ENCODE measurements around the gene PRRG2. TPM values are rescaled to one million over a fixed set of nuclear protein-coding genes. Genes with fewer than 3 reads are reported as not detected.
"Not testable (repeated sequence)": the region's sequence is repeated elsewhere in the genome, so short reads cannot be mapped to it uniquely, and the experiment has no call there.

Gene PRRG2
- total RNA-seq, 2 donors from 2014 or later = 0.88 to 1.1 TPM

- H3K36me3 Mint-ChIP-seq (ENCODE audit: insufficient read depth in 2 of 2) = peaks cover 7 to 24% of the 10 kb centered on the region in 2 donors
- H3K27me3 Mint-ChIP-seq (ENCODE audit: low read depth) = no peaks in the 10 kb centered on the region
- H3K4me3 Mint-ChIP-seq = no peak overlapping the region
- no peaks in the 10 kb centered on the region for H3K9me3 Mint-ChIP-seq
- peak overlapping the region; percentile 74 for H3K27ac Mint-ChIP-seq
- H3K4me1 Mint-ChIP-seq (ENCODE audit: low read depth) = peaks cover 20% of the 10 kb centered on the region
- DNase-seq (no peak), ATAC-seq (replicated peaks in 1 of 2) (no peak)
Measured at GRCh38 chr19:49613374-49613773, 32.3 kb downstream of the PRRG2 start.

GRCh38 chr19:49614096-49614833 lies 33.1 kb downstream of the PRRG2 start:
- Mint-ChIP-seq H3K36me3 (ENCODE audit: insufficient read depth in 2 of 2) (peaks cover 11 to 28% of the 10 kb centered on the region in 2 donors), H3K27ac (peak overlapping the region; percentile 74), H3K4me3 (peak overlapping the region; percentile 62 to 69), H3K27me3 (ENCODE audit: low read depth) (no peaks in the 10 kb centered on the region), H3K9me3 (no peaks in the 10 kb centered on the region), H3K4me1 (ENCODE audit: low read depth) (peaks cover 20% of the 10 kb centered on the region)
- peak; percentile 49 to 65 for DNase-seq
- peak; percentile 87 to 94 for ATAC-seq (replicated peaks in 1 of 2)

DNA sequence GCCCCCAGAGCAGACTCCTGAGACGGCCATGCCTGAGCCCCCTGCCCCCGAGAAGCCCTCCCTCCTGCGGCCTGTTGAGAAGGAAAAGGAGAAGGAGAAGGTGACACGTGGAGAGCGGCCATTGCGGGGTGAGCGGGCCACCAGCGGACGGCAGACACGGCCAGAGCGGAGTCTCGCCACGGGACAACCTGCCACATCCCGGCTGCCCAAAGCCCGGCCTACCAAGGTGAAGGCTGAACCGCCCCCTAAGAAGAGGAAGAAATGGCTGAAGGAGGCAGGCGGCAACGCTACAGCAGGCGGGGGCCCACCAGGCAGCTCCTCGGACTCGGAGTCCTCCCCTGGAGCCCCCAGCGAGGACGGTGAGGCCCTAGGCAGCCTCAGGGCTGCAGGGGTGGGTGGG lies 34.7 kb downstream of the PRRG2 start:
- Mint-ChIP-seq H3K36me3 (ENCODE audit: insufficient read depth in 2 of 2) (peaks cover 11 to 26% of the 10 kb centered on the region in 2 donors), H3K4me1 (ENCODE audit: low read depth) (peaks cover 20% of the 10 kb centered on the region), H3K27me3 (ENCODE audit: low read depth) (no peaks in the 10 kb centered on the region), H3K9me3 (no peaks in the 10 kb centered on the region), H3K4me3 (no peak overlapping the region), H3K27ac (no peak overlapping the region)
- ATAC-seq (replicated peaks in 1 of 2) (no peak), DNase-seq (no peak)

DNA sequence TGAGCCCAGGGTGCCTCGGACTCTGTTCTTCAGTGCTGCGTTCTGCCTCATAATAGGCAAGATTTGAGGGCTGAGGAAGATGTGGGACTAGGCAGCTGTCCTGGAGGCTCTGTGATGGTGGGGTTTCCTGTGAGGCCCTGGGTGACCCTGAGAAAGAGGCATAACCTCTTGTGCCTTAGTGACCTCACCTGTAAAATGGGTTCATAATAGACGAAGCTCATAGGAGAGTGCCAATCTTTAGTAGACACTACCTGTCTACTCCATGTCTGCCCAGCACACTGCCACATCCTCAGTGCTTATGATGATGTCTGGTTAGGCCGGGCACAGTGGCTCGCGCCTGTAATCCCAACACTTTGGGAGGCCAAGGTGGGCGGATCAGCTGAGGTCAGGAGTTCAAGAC lies 35.4 kb downstream of the PRRG2 start:
- H3K27ac Mint-ChIP-seq = no peak overlapping the region
- H3K36me3 Mint-ChIP-seq (ENCODE audit: insufficient read depth in 2 of 2) = peaks cover 11 to 26% of the 10 kb centered on the region in 2 donors
- H3K4me1 Mint-ChIP-seq (ENCODE audit: low read depth) = peaks cover 20% of the 10 kb centered on the region
- no peaks in the 10 kb centered on the region for H3K9me3 Mint-ChIP-seq
- no peak overlapping the region for H3K4me3 Mint-ChIP-seq
- no peaks in the 10 kb centered on the region for H3K27me3 Mint-ChIP-seq (ENCODE audit: low read depth)
- no peak for ATAC-seq (replicated peaks in 1 of 2)
- DNase-seq = no peak

DNA sequence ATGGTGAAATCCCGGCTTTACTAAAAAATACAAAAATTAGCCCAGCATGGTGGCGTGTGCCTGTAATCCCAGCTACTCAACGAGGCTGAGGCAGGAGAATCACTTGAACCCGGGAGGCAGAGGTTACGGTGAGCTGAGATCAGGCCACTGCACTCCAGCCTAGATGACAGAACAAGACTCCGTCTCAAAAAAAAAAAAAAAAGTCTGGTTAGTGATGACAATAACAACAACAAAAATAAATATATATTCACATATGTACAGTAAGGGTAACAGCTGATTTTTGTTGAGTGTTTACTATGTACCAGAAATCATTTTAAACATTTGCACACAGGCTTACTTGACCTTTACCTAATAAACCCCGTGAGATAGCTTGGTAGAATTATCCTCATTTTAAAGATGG lies 35.8 kb downstream of the PRRG2 start:
- Mint-ChIP-seq H3K27me3 (ENCODE audit: low read depth) (no peaks in the 10 kb centered on the region), H3K9me3 (no peaks in the 10 kb centered on the region), H3K4me3 (no peak overlapping the region), H3K36me3 (ENCODE audit: insufficient read depth in 2 of 2) (peaks cover 11 to 27% of the 10 kb centered on the region in 2 donors), H3K27ac (no peak overlapping the region), H3K4me1 (ENCODE audit: low read depth) (peaks cover 20% of the 10 kb centered on the region)
- DNase-seq = no peak
- ATAC-seq (replicated peaks in 1 of 2) = no peak

GRCh38 chr19:49617860-49618259 lies 36.7 kb downstream of the PRRG2 start:
- H3K27me3 Mint-ChIP-seq (ENCODE audit: low read depth); DNase-seq; H3K9me3 Mint-ChIP-seq; H3K27ac Mint-ChIP-seq; H3K4me3 Mint-ChIP-seq; ATAC-seq (replicated peaks in 1 of 2): not testable (repeated sequence)
- Mint-ChIP-seq H3K4me1 (ENCODE audit: low read depth) (peaks cover 20% of the 10 kb centered on the region), H3K36me3 (ENCODE audit: insufficient read depth in 2 of 2) (peaks cover 11 to 29% of the 10 kb centered on the region in 2 donors)

GRCh38 chr19:49624967-49625910 lies 44.1 kb downstream of the PRRG2 start:
- H3K4me1 Mint-ChIP-seq (ENCODE audit: low read depth) = no peaks in the 10 kb centered on the region
- H3K27me3 Mint-ChIP-seq (ENCODE audit: low read depth) = no peaks in the 10 kb centered on the region
- DNase-seq (no peak), ATAC-seq (replicated peaks in 1 of 2) (no peak)
- no peaks in the 10 kb centered on the region for H3K9me3 Mint-ChIP-seq
- H3K36me3 Mint-ChIP-seq (ENCODE audit: insufficient read depth in 2 of 2) = peaks cover 0 to 14% of the 10 kb centered on the region in 2 donors
- H3K4me3 Mint-ChIP-seq = no peak overlapping the region
- no peak overlapping the region for H3K27ac Mint-ChIP-seq

- DNase-seq = no peak
- H3K4me1 Mint-ChIP-seq (ENCODE audit: low read depth) = no peaks in the 10 kb centered on the region
- H3K27ac Mint-ChIP-seq = no peak overlapping the region
- no peak overlapping the region for H3K4me3 Mint-ChIP-seq
- no peaks in the 10 kb centered on the region for H3K27me3 Mint-ChIP-seq (ENCODE audit: low read depth)
- ATAC-seq (replicated peaks in 1 of 2) = no peak
- H3K36me3 Mint-ChIP-seq (ENCODE audit: insufficient read depth in 2 of 2) = peaks cover 0 to 14% of the 10 kb centered on the region in 2 donors
- no peaks in the 10 kb centered on the region for H3K9me3 Mint-ChIP-seq
Measured at GRCh38 chr19:49626226-49626625, 45.1 kb downstream of the PRRG2 start.

DNA sequence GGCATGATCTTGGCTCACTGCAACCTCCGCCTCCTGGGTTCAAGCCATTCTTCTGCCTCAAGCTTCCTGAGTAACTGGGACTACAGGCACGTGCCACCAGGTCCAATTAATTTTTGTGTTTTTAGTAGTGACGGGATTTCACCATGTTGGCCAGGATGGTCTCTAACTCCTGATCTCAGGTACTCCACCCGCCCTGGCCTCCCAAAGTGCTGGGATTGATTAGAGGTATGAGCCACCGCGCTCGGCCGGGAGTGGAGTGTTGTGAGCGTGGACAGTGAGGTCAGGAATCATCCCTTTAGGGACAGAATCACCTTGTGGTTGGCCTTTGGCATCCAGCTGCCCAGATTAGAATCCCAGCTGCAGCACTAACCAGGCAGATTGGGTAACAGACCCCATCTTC lies 48.5 kb downstream of the PRRG2 start:
- H3K4me3 Mint-ChIP-seq = no peak overlapping the region
- no peaks in the 10 kb centered on the region for H3K4me1 Mint-ChIP-seq (ENCODE audit: low read depth)
- no peak overlapping the region for H3K27ac Mint-ChIP-seq
- DNase-seq (no peak), ATAC-seq (replicated peaks in 1 of 2) (no peak)
- H3K9me3 Mint-ChIP-seq = no peaks in the 10 kb centered on the region
- H3K36me3 Mint-ChIP-seq (ENCODE audit: insufficient read depth in 2 of 2) = peaks cover 0 to 11% of the 10 kb centered on the region in 2 donors
- no peaks in the 10 kb centered on the region for H3K27me3 Mint-ChIP-seq (ENCODE audit: low read depth)

- no peak for ATAC-seq (replicated peaks in 1 of 2)
- Mint-ChIP-seq H3K27me3 (ENCODE audit: low read depth) (no peaks in the 10 kb centered on the region), H3K9me3 (no peaks in the 10 kb centered on the region), H3K27ac (no peak overlapping the region), H3K4me1 (ENCODE audit: low read depth) (peaks cover 9% of the 10 kb centered on the region), H3K36me3 (ENCODE audit: insufficient read depth in 2 of 2) (peaks cover 0 to 9% of the 10 kb centered on the region in 2 donors), H3K4me3 (no peak overlapping the region)
- no peak for DNase-seq
Measured at GRCh38 chr19:49631014-49631588, 50.0 kb downstream of the PRRG2 start.

- H3K4me1 Mint-ChIP-seq (ENCODE audit: low read depth) = peaks cover 10% of the 10 kb centered on the region
- peaks cover 0 to 8% of the 10 kb centered on the region in 2 donors for H3K36me3 Mint-ChIP-seq (ENCODE audit: insufficient read depth in 2 of 2)
- H3K9me3 Mint-ChIP-seq = no peaks in the 10 kb centered on the region
- no peaks in the 10 kb centered on the region for H3K27me3 Mint-ChIP-seq (ENCODE audit: low read depth)
- no peak for DNase-seq
- no peak overlapping the region for H3K27ac Mint-ChIP-seq
- H3K4me3 Mint-ChIP-seq = no peak overlapping the region
- ATAC-seq (replicated peaks in 1 of 2) = no peak
Measured at GRCh38 chr19:49631610-49632192, 50.6 kb downstream of the PRRG2 start.

DNA sequence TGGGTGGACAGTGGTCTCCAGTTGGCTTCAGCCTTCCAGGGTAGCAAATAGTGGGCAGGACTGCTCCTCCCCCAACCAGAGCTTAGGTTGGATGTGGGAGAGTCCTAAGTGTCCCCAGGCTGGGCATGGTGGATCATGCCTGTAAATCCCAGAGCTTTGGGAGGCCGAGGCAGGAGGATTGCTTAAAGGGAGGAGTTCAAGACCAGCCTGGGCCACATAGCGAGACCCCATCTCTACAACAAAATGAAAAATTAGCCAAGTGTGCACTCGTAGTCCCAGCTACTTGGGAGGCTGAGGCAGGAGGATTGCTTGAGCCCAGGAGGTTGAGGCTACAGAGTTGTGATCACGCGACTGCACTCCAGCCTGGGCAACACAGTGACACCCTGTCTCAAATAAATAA lies 51.5 kb downstream of the PRRG2 start:
- Mint-ChIP-seq H3K27ac (no peak overlapping the region), H3K9me3 (no peaks in the 10 kb centered on the region), H3K4me3 (no peak overlapping the region), H3K4me1 (ENCODE audit: low read depth) (peaks cover 11% of the 10 kb centered on the region), H3K36me3 (ENCODE audit: insufficient read depth in 2 of 2) (peaks cover 0 to 5% of the 10 kb centered on the region in 2 donors), H3K27me3 (ENCODE audit: low read depth) (no peaks in the 10 kb centered on the region)
- ATAC-seq (replicated peaks in 1 of 2) (no peak), DNase-seq (no peak)

DNA sequence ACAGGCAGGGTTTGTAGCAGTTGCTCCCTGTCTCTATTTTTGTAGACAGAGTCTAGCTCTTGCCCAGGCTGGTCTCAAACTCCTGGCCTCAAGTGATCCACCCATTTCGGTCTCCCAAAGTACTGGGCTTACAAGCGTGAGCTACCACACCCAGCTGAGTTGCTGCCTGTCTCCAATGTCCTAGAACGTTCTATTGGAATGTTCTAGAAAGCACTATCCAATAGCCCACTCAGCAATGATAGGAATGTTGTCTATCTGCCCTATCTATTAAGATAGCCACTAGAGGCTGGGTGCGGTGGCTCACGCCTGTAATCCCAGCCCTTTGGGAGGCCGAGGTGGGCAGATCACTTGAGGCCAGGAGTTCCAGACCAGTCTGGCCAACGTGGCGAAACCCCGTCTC lies 52.2 kb downstream of the PRRG2 start:
- H3K36me3 Mint-ChIP-seq (ENCODE audit: insufficient read depth in 2 of 2); H3K27me3 Mint-ChIP-seq (ENCODE audit: low read depth); DNase-seq; H3K4me3 Mint-ChIP-seq; H3K9me3 Mint-ChIP-seq; ATAC-seq (replicated peaks in 1 of 2); H3K27ac Mint-ChIP-seq: not testable (repeated sequence)
- H3K4me1 Mint-ChIP-seq (ENCODE audit: low read depth) = peaks cover 18% of the 10 kb centered on the region
